Naive thymus-derived CD4-positive, alpha-beta T cell (primary cell): ENCODE data around the gene RAB31. TPM values are rescaled to one million over a fixed set of nuclear protein-coding genes. Genes with fewer than 3 reads are reported as not detected.

Experiments
- ATAC-seq: fragments of 150-1000 bp; cut with Tn5 transposase; 2 replicates; pipeline ENCODE4 v1.10.0; 2021; ENCODE audit warnings: mild to moderate bottlenecking, moderate library complexity
- CTCF ChIA-PET: fragments of 350-600 bp; sonication (Branson Sonifier 250); formaldehyde crosslinking; loops from one replicate; lab custom pipeline; 2021; ENCODE audit warnings: antibody characterized with exemption; lab: Charles Lee
- POLR2A ChIA-PET: fragments of 350-600 bp; sonication (Branson Sonifier 250); formaldehyde crosslinking; loops from one replicate; lab custom pipeline; 2021; ENCODE audit warnings: antibody characterized with exemption, inconsistent platforms; lab: Charles Lee
- DNase-seq, 9 donors: peaks; one replicate each; pipeline versions ENCODE4 v3.0.0 to v3.0.0-alpha.2; 2020 to 2022; ENCODE audit warnings: mixed read lengths in 1 of 9
- H3K27ac ChIP-seq: one replicate; pipeline ENCODE4 v1.7.0; 2013; ENCODE audit warnings: mild to moderate bottlenecking, low read depth, low read length, moderate library complexity
- H3K27me3 ChIP-seq, 2 donors: one replicate each; pipeline ENCODE4 v1.7.0; 2013; ENCODE audit warnings: low read length in 2 of 2, mild to moderate bottlenecking in 2 of 2, moderate library complexity in 2 of 2; ENCODE audit not compliant: control insufficient read depth in 2 of 2, insufficient read depth in 2 of 2
- H3K36me3 ChIP-seq, 3 experiments: 1 replicate in 2 of 3; 2 replicates in 1 of 3; pipeline ENCODE4 v1.7.0; 2013; ENCODE audit warnings: low read length in 3 of 3, mild to moderate bottlenecking in 3 of 3, moderate library complexity in 1 of 3; ENCODE audit not compliant: insufficient read depth in 3 of 3, control insufficient read depth in 2 of 3
- H3K4me1 ChIP-seq, 2 donors: one replicate each; pipeline ENCODE4 v1.7.0; 2013; ENCODE audit warnings: low read length in 2 of 2, mild to moderate bottlenecking in 2 of 2, moderate library complexity in 1 of 2; ENCODE audit not compliant: control insufficient read depth in 2 of 2, insufficient read depth in 2 of 2
- H3K4me3 ChIP-seq: 2 replicates; pipeline ENCODE4 v1.7.0; 2013; ENCODE audit warnings: mild to moderate bottlenecking, low read length
- H3K9me3 ChIP-seq, 3 experiments: 1 replicate in 2 of 3; 2 replicates in 1 of 3; pipeline ENCODE4 v1.7.0; 2013; ENCODE audit warnings: low read length in 3 of 3; ENCODE audit not compliant: control insufficient read depth in 2 of 3
- H3K27ac Mint-ChIP-seq, 9 donors: one replicate each; pipeline ENCODE4 v1.8.0; 2020 to 2022; ENCODE audit warnings: mixed read lengths in 9 of 9, mild to moderate bottlenecking in 8 of 9, moderate library complexity in 5 of 9, inconsistent platforms in 2 of 9
- H3K27me3 Mint-ChIP-seq, 5 donors: one replicate each; pipeline ENCODE4 v1.8.0; 2021 to 2022; ENCODE audit warnings: mixed read lengths in 5 of 5, mild to moderate bottlenecking in 1 of 5
- H3K36me3 Mint-ChIP-seq, 5 donors: one replicate each; pipeline ENCODE4 v1.8.0; 2020 to 2022; ENCODE audit warnings: mixed read lengths in 5 of 5, mild to moderate bottlenecking in 3 of 5, inconsistent platforms in 1 of 5
- H3K4me1 Mint-ChIP-seq, 7 donors: one replicate each; pipeline ENCODE4 v1.8.0; 2020 to 2022; ENCODE audit warnings: mixed read lengths in 7 of 7, mild to moderate bottlenecking in 3 of 7, inconsistent platforms in 1 of 7
- H3K4me3 Mint-ChIP-seq, 10 donors: one replicate each; pipeline ENCODE4 v1.8.0; 2020 to 2022; ENCODE audit warnings: mild to moderate bottlenecking in 10 of 10, mixed read lengths in 10 of 10, moderate library complexity in 6 of 10, inconsistent platforms in 2 of 10
- H3K9me3 Mint-ChIP-seq, 11 donors: one replicate each; pipeline ENCODE4 v1.8.0; 2020 to 2022; ENCODE audit warnings: mixed read lengths in 11 of 11, mild to moderate bottlenecking in 4 of 11, inconsistent platforms in 1 of 11, moderate library complexity in 1 of 11
- intact Hi-C, 2 donors: fragments of 100-400 bp; cut with micrococcal nuclease; formaldehyde crosslinking; loops; one replicate each; pipeline ENCODE4 v1.15.1; 2023
- polyA plus RNA-seq, 2 donors: library from polyadenylated mRNA; unstranded; fragments of 300-500 nt; fragmentation: Illumina TruSeq; gene quantifications; one replicate each; pipeline ENCODE4 v1.2.3, GENCODE V29; 2021
- total RNA-seq, 6 experiments: library from RNA in 5 of 6; stranded (reverse) in 5 of 6; gene quantifications; 1 replicate in 5 of 6; 2 replicates in 1 of 6; pipeline ENCODE4 v1.2.3 and lab custom pipeline; 2021 to 2026

Gene RAB31
- total and polyA plus RNA-seq, 7 experiments from 2014 or later = 0.41 to 48.6 (median 2.3) TPM

- H3K9me3 Mint-ChIP-seq = no peaks in the 10 kb centered on the region
- Histone ChIP-seq H3K27me3 (no peaks in the 10 kb centered on the region), H3K4me1 (no peaks in the 10 kb centered on the region), H3K36me3 (no peaks in the 10 kb centered on the region), H3K9me3 (no peaks in the 10 kb centered on the region), H3K4me3 (no peak overlapping the region), H3K27ac (no peak overlapping the region)
- intact Hi-C loops = no loop called here
- H3K27ac Mint-ChIP-seq = no peak overlapping the region
- ChIA-PET CTCF (no interaction called here), POLR2A (no interaction called here)
- ATAC-seq (no peak), DNase-seq (no peak)
- H3K4me3 Mint-ChIP-seq = no peak overlapping the region
- H3K27me3 Mint-ChIP-seq = peaks cover 12 to 27% (median 15%) of the 10 kb centered on the region in 5 donors
- no peaks in the 10 kb centered on the region for H3K4me1 Mint-ChIP-seq
- H3K36me3 Mint-ChIP-seq = no peaks in the 10 kb centered on the region
Measured at GRCh38 chr18:9834551-9834950, 126.5 kb downstream of the RAB31 start.

DNA sequence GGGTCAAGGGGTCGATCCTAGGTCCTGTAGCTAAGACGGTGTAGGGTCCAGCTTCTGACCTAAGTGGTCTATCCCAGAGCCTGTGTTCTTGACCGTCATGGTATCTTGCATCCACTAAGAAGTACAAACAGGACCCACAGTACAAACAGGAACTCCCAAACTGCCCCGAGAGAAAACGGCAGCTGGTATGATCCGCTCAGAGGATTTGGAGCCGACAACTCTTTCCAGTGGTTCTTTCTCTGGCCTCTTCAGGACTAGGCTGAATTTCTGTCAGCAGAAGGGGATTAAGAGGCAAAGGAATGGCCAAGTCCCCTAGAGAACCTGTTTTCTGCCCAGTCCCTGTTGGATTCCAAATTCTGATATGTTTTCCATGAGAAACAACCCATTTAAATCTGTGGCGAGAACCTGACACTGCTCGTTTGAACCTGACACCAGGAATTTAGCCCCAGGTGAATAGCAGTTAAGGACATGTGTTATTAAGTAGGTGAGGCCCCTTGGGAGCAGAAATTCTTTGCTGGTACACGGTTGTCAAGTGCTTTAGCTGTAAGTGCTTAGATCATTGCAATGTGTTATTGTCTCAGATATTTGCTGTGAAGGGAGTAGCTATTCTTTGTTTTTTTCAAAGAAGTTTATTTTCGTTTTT is 127.1 kb downstream of the RAB31 start:
- Histone ChIP-seq H3K9me3 (no peaks in the 10 kb centered on the region), H3K27me3 (no peaks in the 10 kb centered on the region), H3K4me3 (no peak overlapping the region), H3K27ac (no peak overlapping the region), H3K4me1 (no peaks in the 10 kb centered on the region), H3K36me3 (no peaks in the 10 kb centered on the region)
- intact Hi-C loops = no loop called here
- DNase-seq = no peak
- ChIA-PET POLR2A (no interaction called here), CTCF (no interaction called here)
- Mint-ChIP-seq H3K4me3 (no peak overlapping the region), H3K36me3 (no peaks in the 10 kb centered on the region), H3K4me1 (no peaks in the 10 kb centered on the region), H3K9me3 (no peaks in the 10 kb centered on the region), H3K27me3 (peaks cover 12 to 27% (median 17%) of the 10 kb centered on the region in 5 donors), H3K27ac (no peak overlapping the region)
- no peak for ATAC-seq

DNA sequence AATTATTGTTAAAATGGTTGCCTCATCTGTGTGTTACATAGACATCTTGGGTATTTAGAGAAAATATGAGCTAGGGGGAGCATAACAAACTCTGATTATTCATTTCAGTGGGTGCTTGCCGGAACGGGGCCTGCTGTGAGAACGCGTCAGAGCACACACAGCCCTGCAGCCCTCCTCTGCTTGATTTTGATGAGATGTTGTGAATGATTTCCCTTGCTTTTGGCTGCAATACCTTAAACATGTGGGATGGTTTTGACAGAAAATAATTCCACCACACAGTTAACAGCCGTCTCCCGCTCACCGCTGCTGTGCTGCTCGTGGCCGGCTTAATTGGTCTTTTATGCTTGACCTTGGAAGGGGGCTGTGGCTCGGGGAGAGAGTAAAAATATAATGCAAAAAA is 127.7 kb downstream of the RAB31 start:
- Mint-ChIP-seq H3K27ac (no peak overlapping the region), H3K4me3 (no peak overlapping the region), H3K36me3 (no peaks in the 10 kb centered on the region), H3K27me3 (peaks cover 12 to 27% (median 17%) of the 10 kb centered on the region in 5 donors), H3K4me1 (no peaks in the 10 kb centered on the region), H3K9me3 (no peaks in the 10 kb centered on the region)
- no peaks in the 10 kb centered on the region for H3K4me1 ChIP-seq
- H3K9me3 ChIP-seq = no peaks in the 10 kb centered on the region
- no peak overlapping the region for H3K27ac ChIP-seq
- H3K27me3 ChIP-seq = no peaks in the 10 kb centered on the region
- ATAC-seq (no peak), DNase-seq (no peak)
- ChIA-PET POLR2A (no interaction called here), CTCF (no interaction called here)
- no peaks in the 10 kb centered on the region for H3K36me3 ChIP-seq
- H3K4me3 ChIP-seq = no peak overlapping the region
- intact Hi-C loops = no loop called here

DNA sequence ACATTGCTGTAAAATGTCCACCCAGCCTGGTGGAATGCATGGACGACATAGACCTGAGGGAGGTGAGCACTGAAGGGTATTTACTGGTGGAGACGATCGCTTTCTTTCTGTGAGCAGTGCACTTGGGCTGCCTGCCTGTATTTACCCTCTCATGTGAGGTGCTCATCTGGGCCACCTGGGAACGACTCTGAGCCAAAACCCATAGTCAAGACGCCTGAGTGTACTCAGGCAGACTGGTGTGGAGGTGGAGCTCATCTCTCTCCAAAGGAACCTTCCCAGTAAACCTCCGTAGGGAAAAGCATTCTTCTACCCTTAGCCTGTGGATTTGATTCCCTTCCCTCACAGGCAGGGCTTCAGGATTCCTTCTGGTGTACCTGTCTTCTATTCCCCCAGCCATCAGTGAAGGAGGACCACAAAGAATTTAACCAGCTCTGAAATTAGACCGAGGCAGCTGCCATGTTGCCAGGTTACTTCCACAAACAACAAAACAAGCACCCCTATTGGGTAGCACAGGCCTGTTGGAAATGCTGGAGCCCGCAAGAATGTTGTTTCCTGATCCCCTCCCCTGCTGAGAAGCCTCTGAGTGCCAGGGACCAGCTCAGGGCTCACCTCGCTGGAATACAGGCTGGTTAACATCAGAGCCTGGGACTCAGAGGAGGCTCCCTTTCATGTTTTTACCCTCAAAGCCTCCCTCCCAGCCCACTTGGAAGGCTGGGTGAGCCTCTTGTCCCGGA is 130.2 kb downstream of the RAB31 start:
- DNase-seq (no peak), ATAC-seq (no peak)
- Mint-ChIP-seq H3K4me1 (no peaks in the 10 kb centered on the region), H3K4me3 (no peak overlapping the region), H3K27me3 (peaks cover 11 to 19% (median 12%) of the 10 kb centered on the region in 5 donors), H3K27ac (no peak overlapping the region), H3K36me3 (no peaks in the 10 kb centered on the region), H3K9me3 (no peaks in the 10 kb centered on the region)
- H3K27me3 ChIP-seq = no peaks in the 10 kb centered on the region
- H3K36me3 ChIP-seq = no peaks in the 10 kb centered on the region
- ChIA-PET POLR2A (no interaction called here), CTCF (no interaction called here)
- no peaks in the 10 kb centered on the region for H3K9me3 ChIP-seq
- no peaks in the 10 kb centered on the region for H3K4me1 ChIP-seq
- H3K4me3 ChIP-seq = no peak overlapping the region
- no peak overlapping the region for H3K27ac ChIP-seq
- intact Hi-C loops = no loop called here

- ATAC-seq = no peak
- no peak for DNase-seq
- CTCF ChIA-PET = no interaction called here
- intact Hi-C loops = no loop called here
- no peaks in the 10 kb centered on the region for H3K27me3 ChIP-seq
- H3K36me3 Mint-ChIP-seq = no peaks in the 10 kb centered on the region
- H3K4me3 ChIP-seq = no peak overlapping the region
- peaks cover 9 to 18% (median 12%) of the 10 kb centered on the region in 5 donors for H3K27me3 Mint-ChIP-seq
- no peaks in the 10 kb centered on the region for H3K36me3 ChIP-seq
- H3K9me3 Mint-ChIP-seq = no peaks in the 10 kb centered on the region
- POLR2A ChIA-PET = no interaction called here
- H3K4me3 Mint-ChIP-seq = no peak overlapping the region
- H3K9me3 ChIP-seq = no peaks in the 10 kb centered on the region
- H3K4me1 ChIP-seq = no peaks in the 10 kb centered on the region
- no peak overlapping the region for H3K27ac ChIP-seq
- H3K4me1 Mint-ChIP-seq = no peaks in the 10 kb centered on the region
- H3K27ac Mint-ChIP-seq = no peak overlapping the region
Measured at GRCh38 chr18:9839211-9839610, 131.1 kb downstream of the RAB31 start.

DNA sequence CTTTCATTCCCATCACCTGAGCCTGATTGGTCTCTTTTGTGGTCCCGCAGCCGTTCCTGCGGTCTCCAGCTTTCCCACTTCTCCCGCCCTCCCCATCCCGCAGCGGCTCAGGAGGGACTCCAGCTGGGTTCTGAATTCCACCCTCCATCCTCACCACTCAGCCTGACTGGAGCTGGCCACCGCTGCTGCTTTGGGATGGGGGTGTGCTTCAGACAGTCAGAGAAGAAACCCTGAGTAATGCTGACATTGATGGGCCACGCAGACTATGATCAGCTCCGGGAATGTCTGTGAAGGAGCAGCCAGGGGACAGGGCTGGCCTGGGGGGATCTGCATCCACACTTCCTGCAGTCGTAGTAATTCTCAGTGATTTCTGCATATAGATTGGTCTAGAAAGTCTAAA is 131.8 kb downstream of the RAB31 start:
- intact Hi-C loops = no loop called here
- Histone ChIP-seq H3K9me3 (no peaks in the 10 kb centered on the region), H3K36me3 (no peaks in the 10 kb centered on the region), H3K27ac (no peak overlapping the region), H3K4me3 (no peak overlapping the region), H3K4me1 (no peaks in the 10 kb centered on the region), H3K27me3 (no peaks in the 10 kb centered on the region)
- no peaks in the 10 kb centered on the region for H3K4me1 Mint-ChIP-seq
- no peak for ATAC-seq
- no peak for DNase-seq
- no peaks in the 10 kb centered on the region for H3K9me3 Mint-ChIP-seq
- H3K27me3 Mint-ChIP-seq = peaks cover 9 to 25% (median 12%) of the 10 kb centered on the region in 5 donors
- no peak overlapping the region for H3K27ac Mint-ChIP-seq
- POLR2A ChIA-PET = no interaction called here
- no peaks in the 10 kb centered on the region for H3K36me3 Mint-ChIP-seq
- H3K4me3 Mint-ChIP-seq = no peak overlapping the region
- CTCF ChIA-PET = no interaction called here

GRCh38 chr18:9841752-9842151 is 133.7 kb downstream of the RAB31 start:
- Histone ChIP-seq H3K27ac (no peak overlapping the region), H3K36me3 (no peaks in the 10 kb centered on the region), H3K4me3 (no peak overlapping the region), H3K27me3 (no peaks in the 10 kb centered on the region), H3K9me3 (no peaks in the 10 kb centered on the region), H3K4me1 (no peaks in the 10 kb centered on the region)
- no peak overlapping the region for H3K27ac Mint-ChIP-seq
- no peaks in the 10 kb centered on the region for H3K36me3 Mint-ChIP-seq
- ChIA-PET CTCF (interaction anchor here (0.5 kb wide), 1 partner anchor 1694 kb away, joined by 3 read pairs; no protein-coding TSS in a partner anchor), POLR2A (no interaction called here)
- no peaks in the 10 kb centered on the region for H3K4me1 Mint-ChIP-seq
- DNase-seq (no peak), ATAC-seq (no peak)
- peaks cover 7 to 18% (median 9%) of the 10 kb centered on the region in 5 donors for H3K27me3 Mint-ChIP-seq
- intact Hi-C loops = no loop called here
- no peak overlapping the region for H3K4me3 Mint-ChIP-seq
- no peaks in the 10 kb centered on the region for H3K9me3 Mint-ChIP-seq
